GM19452 (cell line): ENCODE results near the gene NFKBIE.

ENCODE experiments used
- ATAC-seq: cut with Tn5 transposase; IDR thresholded peaks from one replicate; pipeline ENCODE4 v1.9.1; 2021; ENCODE audit not compliant: unreplicated experiment

Gene NFKBIE

DNA sequence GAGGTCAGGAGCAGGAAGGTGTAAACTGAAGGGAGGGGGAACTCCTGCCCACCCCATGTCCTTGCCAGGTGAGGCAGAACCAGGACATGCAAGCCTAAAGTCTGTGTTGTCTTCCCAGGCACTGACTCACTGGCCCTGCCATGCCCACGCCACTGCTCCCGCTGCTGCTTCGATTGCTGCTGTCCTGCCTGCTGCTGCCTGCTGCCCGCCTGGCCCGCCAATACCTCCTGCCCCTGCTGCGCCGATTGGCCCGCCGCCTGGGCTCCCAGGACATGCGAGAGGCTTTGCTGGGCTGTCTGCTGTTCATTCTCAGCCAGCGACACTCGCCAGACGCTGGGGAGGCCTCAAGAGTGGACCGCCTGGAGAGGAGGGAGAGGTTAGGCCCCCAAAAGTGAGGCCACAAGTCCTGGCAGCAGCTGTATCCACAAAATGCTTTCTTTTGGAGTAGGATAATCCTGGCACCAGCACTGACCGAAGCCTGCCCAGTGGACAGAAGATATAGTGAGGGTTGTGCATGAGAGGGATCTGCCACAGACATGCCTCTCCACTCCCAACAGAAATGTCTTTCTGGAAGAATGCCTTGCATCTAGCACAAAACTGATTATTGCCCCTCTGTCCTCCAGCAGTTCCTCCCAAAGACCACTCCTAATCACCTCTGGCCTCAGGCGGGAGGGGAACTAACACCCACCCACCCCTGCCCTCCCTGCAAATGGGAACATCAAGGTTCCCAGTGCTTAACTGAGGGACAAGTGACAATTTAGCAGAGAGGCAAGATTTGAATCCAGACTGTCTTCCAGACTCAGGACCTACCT is 47.8 kb downstream of the NFKBIE start:
- ATAC-seq, result no peak

DNA sequence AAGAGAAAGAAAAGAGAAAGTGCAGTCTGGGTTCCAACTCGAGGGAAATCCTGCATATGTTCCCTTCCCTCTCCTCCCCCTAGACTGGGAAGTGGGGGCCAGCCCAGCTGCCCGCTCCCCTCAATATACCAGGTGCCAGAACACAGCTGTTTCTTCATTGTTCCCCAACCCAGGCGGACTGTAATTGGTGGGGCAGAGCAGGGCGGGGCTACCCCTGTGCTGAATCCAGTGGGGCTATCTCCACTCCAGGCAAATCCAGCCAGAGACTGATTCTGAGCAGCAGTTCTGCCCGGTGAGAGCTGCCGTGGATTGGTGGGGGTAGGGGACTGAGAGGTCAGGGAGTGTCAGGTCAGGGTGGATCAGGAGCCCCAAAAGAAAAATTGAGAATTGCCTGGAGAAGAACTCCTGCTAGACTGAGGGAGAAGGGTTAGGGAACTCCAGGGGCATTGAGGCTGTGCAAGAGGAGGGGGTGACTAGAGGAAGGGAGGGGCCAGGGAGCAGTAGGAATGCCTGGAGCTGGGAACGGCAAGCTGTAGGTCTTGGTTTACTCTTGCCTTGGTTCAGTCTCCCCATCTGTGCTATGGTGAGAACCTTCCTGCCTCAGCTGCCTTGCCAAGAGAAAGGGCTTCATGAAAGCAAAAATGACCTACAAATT is 48.5 kb downstream of the NFKBIE start, which contains the start of gene MYMX:
Gene MYMX, plus strand, starts transcription at position 250 of the 655 bp plus-strand sequence. CDS start 546 bp downstream, outside the sequence.
- no peak for ATAC-seq

DNA sequence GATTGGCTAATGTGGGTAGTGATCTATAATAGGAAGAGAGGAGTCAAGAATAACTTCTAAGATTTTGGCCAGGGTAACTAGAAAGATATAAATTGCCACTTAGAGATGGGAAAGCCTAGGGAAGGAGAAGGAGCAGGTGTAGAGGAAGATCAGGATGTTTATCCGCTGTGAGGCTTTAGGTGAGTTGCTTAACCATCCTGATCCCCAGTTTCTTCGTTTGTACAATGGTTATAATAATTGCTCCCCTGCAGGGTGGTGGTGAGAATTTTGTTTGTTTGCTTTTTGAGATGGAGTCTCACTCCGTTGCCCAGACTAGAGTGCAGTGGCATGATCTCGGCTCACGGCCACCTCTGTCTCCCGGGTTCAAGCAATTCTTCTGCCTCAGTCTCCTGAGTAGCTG is 51.0 kb downstream of the NFKBIE start:
- no peak for ATAC-seq

DNA sequence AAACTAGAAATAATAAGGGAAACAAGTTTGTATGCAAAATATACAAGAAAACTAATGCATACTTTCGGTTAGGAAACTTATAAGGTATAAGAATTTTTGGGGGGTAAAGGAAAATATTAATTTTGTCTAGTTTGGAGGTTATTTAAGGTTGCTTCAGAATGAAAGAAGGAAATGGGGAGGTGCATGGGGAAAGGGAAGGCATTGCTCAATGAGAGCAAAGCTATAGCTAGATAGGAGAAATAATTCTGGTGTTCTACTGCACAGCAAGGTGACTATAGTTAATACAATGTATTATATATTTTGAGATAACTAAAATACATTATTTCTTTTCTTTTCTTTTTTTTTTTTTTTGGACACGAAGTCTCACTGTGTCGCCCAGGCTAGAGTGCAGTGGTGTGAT is 54.1 kb downstream of the NFKBIE start:
- ATAC-seq, result no peak
